ENCODE measurements around the gene IGLL5.
A peak's percentile ranks its signal among the peaks of the same experiment; 100 is the strongest.

Gene IGLL5

DNA sequence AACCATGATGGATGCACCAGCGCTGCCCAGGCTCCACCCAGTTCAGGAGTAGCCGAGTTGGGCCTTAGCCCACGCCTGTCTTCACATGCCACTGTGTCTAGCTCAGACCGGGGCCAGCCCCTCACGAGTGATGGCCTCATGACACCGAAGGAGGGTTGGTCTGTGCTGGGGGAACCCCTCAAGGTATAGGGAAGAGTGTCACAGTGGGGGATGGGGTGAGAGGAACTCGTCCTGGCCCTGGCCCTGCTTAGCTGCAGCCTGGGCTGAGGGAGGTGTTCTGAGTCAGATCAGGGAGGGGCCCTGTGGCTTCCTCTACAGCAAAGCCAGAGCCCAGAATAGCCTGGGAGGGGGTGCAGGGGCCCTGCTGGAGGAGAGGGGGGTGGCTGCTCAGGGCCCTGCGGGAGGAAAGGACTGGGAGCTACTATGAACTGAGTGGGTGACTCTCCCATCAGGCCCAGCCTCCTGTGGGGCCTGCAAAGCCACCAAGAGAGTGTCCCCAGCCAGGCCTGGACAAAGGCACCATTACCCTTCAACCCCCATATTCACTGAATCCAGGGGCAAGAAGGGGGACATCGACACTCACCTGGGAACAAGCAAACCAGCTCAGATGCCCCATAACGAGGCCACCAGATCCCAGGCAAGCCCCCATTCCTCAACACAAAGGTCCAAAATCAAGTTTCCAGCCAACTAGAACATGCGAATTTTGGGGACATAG is 41.2 kb downstream of the IGLL5 start:
- peak; percentile 28 for DNase-seq

DNA sequence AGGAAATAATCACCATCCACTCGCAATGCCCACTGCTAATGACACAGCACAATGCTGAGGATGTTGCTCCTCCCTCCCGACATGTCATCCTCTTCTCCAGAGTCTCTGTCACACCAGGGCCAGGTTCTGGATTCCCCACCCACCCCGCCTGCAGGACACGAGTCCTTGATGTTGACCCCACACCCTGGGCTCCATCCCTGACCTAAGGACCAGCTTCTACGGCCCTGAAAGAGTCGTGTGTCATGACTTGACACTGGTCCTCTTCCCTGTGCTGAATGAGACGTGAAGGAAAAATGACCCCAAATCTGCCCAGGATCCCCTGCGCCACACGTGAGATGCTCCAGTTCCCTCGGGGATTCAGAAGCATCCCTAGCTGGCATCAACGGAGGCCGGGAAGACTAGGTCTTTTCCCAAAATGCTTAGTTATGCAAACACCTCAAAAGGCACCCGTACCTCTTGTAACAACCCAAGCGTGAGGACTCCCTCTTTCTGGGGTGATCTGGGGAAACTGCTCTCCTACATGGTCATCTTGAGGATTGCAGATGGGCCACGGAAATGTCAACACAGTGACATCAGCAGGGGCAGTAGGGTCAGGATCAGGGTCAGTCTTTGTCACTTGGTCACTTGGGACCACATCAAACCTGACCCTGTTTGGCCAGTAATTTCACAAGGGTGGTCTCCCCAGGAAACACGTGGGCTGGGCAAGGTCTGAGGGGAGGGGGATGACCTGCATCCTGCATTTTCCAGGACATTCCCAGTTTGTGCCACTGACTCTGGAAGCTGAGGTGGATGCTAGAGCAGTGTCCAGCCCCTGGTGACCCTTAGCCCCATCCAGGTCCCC is 42.0 kb downstream of the IGLL5 start:
- no peak for DNase-seq

DNA sequence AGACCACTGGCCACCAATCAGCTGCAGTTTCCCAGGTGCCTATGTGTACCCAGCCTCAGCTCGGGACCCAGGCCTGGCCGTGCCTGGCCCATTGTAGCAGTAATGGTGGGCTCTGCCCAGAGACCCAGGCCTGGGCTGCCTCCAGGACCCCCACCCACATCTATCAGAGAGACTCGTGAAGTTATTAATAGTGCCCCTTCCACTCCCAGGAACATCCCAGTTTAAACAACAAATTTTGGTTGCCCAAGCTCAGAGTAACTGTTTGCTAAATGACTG is 42.5 kb downstream of the IGLL5 start:
- DNase-seq, result no peak

DNA sequence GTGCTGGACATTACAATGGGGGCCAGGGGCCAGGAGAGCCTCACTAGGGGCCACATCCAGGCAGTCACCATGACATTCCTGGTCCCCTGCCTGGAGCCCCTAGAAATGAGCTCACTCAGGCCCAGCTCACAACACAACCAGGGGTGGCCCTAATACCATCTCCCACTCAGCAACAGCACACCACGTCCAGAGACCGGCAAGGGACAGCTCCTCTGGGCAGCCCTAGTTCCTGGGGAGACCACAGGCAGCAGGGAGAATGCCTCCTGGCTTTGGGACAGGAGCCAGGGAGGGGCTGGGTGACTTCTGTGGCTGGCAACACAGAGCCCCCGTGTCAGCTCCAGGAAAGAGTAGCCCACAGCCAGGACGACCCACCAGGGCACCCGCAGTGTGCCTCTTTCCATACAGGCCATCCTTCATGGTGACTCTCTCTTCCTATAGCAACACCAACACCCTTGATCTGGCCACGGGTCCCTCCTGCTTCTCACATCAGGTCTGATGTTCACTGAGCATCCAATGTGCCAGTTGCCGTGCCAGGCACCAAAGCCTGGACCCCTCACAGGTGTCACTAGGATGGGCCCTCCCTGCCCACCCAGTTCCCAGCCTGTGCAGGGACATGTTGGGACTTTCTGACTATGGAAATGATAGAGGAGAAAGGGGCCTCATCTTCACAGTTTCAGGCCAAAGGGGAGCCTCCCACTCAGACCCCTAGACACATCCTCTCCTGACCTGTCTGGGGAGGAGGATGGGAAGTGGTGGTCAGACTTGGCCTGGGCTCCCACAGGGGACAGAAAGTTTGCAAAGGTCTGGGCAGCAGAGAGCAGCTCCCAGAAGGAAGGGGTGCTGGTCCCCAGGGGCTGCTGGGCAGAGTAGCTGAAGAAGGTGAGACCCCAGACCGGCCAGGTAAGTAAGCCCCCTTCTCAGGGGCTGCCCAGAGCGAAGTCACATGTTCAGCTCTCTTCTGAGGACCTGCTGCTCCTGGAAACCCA is 43.2 kb downstream of the IGLL5 start:
- DNase-seq, result no peak

DNA sequence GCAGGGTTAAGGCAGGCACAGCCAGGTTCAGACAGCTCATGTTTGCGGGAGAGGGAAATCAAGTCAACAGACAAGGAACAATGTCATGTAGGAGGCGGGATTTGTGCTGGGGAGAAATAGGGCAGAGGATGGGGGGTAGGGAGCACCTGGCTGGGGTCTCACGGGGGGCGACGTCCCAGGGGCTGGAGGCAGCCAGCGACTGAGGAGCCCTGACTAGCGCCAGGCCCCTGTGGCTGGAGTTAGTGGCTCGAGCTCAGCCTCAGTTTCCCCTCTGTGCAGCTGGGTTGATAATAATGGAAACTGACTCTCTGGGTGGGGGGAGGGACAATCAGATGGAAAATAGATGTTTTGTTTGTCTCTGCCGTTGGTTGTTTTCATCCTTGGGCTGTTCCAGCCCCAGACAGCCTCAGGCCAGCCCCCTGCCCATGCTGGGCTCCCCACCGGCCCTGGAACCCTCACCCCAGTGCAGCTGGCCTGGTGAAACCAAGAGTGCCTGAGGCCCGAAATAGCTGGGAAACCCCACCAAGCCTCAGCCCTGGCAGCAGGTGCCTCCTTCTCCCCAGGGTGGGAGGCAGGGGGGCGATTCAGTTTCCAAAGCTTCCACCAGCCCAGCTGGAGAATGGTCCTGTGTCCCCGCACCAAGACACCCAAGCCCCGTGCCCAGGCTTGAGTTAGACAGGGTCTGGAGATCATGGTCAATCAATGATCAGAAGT is 44.1 kb downstream of the IGLL5 start:
- no peak for DNase-seq

DNA sequence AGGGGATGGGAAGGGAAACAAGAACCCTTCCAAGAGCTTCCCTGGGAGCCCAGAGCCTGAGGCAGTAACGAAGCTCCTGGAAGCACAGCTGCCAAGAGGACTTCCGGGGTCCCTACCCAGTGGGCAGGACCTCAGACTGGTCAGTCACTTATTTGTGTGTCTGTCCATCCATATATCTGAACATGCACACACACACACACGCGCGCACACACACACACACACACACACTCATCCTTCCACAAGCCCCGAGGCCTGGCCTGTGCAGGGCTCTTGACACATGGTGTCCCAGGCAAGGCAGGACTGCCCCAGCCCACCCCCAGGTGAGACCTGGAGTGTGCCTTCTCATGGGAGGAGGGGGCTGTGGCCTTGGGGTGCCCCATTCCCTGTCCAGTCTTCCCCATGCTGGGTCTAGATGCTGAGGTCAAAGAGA is 44.9 kb downstream of the IGLL5 start:
- DNase-seq, result no peak

DNA sequence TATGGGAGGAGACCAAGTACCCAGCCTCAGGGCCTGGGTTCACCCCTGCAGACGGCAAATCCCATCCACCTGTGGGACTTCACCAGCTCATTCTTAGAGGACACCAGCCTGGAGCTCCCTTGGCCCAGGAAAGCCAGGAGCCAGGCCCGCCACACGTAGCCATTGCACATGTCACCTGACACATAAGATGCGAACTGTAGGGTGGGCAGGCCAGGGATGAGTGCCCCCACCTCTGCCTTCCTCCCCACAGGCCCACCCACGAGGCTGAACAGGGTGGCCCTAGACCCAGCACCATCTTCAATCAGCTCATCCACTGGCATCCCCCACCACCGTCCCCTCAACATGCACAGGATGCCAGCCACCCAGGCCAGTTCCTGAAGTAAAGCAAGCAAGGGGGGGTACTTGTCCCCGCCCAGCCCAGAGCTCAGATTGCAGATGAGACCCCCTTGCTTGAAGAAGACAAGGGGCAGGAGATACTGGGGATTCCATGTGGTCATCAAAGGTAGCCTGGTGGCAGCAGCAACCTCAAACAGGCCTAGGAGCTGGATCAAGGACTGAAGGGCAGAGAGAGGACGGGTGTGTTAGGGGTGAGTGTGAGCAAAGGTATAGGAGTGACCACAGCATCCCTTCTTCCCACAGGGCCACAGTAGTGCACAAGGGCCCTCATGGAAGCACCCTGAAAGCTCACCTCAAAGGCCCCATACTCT is 45.6 kb downstream of the IGLL5 start:
- no peak for DNase-seq

DNA sequence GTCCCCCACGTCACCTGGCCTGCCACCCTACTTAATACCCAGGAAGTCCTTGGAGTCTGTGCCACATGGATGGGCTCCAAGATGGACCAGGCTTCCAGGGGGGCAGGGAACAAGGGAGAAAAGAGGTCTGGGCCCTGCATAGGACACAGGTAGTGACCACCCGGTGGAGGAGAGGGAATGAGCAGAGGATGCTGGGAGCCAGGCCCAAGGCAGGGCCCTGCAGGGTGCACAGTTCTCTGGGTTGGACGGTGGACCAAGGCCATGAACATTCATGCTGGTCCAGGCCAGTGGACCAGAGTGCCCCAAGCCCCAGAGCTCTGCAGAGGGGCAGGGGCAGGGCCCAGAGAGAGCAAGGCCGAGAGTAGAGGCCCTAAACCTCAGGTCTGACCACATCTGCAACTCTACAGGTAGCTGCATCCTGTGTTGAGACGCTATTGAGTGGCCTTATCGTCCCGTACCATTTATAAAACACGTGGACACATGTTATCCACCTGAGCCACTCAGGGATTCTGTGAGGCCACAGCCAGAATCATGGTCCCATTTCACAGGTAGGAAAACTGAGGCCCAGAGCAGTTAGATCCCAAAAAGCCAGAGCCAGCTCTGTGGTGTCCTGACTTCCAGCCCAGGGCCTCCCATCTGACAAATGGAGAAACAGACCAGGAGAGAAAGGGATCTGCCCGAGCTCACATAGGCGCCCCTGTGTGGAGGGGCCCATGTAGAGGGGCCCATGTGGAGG is 46.4 kb downstream of the IGLL5 start:
- DNase-seq, result no peak

DNA sequence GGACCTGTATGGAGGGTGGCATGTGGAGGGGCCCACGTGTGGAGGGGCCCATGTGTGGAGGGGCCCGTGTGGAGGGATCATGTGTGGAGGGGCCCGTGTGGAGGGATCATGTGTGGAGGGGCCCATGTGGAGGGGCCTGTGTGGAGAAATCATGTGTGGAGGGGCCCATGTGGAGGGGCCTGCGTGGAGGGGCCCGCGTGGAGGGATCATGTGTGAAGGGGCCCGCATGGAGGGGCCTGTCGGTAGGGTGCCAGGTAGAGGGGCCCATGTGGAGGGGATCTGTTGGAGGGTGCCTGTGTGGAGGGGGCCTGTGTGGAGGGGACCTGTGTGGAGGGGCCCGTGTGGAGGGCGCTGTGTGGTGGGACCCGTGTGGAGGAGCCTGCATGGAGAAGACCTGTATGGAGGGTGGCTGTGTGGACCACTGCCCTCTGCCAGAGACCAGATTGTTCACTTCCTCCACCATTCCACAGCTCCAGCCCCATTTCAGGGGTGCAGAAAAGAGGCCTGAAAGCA is 47.0 kb downstream of the IGLL5 start:
- DNase-seq, result no peak

DNA sequence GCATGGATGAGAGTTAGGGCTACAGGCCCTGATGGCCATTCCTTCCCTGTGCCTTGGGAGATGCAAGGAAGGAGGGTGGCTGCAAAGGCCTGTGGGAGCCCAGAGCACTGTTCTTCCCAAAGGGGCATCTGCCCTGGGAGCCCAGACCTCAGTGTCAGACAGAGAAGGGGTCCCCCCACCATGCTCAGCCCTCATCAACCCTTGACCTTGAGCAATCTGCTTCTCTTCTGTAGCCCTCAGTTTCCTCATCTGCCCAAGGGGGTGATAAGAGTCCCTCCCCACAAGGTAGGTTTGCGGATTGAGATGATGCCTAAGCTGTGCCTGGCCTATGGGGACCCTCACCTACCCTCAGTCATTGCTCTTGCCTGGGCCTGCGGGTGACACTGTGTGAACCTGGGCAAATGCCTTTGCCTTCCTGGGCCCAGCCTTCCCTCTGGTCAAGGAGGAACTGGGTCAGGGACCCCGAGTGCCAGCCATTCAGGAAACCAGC is 47.5 kb downstream of the IGLL5 start:
- DNase-seq, result no peak

DNA sequence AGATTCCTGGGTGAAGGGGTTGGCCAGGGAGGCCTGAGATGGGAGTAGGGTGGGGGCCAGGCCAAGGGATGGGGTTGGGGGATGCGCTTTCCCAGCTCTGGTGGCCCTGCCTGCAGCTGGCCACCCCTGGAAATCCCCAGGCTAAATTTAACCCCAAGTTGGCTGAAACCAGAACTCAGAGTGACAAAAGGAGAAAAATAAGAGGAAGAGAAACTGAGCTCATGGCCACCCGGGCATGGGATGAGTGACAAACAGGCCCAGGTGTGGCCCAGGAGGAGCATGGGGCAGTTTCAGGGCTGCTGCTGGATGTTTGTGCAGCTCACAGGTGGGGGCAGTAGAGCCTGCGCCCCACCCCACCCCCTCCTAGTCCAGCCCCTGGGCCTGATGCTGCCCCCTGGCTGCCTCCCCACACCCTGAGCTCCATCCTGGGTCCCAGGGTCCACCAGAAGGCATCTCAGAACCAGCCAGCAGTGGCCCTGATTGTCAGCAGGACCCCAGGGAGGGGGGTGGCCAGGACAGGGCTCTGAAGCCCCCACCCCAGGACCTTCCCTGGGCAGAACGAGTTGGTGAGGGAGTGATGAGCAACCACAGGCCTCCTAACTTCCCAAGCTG is 48.0 kb downstream of the IGLL5 start:
- no peak for DNase-seq

DNA sequence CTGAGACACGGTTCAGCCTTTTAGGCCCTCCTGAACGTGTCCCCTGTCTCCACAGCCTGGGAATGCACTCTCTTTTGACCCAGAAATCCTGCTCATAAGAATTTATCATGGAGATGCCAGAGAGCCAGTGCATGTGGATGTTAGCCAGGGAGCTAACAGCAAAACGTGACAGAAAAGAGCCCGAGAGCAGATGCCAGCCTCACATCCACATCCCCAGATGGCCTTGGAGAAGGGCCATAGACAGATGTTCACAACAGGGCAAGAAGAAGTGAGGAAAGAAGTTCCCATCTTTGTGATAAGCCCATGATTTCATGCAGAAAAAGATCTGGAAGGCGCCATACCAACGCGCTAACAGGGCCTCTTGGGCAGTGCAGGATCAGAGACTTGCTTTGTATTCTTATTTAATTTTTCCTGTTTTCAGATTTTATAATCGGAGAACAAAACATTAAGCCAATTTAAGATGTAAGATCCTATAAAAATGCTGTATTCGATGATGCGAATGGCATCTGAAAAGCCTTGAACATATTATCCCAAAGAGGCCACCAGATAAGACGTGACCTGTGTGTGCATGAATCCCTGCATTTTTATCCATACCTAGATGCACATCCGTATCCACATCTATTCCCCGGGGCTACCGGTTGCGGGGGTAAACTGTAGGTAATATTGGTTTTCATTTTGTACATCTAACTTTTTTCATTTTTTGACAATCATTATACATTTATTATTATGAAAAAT is 48.7 kb downstream of the IGLL5 start:
- no peak for DNase-seq

DNA sequence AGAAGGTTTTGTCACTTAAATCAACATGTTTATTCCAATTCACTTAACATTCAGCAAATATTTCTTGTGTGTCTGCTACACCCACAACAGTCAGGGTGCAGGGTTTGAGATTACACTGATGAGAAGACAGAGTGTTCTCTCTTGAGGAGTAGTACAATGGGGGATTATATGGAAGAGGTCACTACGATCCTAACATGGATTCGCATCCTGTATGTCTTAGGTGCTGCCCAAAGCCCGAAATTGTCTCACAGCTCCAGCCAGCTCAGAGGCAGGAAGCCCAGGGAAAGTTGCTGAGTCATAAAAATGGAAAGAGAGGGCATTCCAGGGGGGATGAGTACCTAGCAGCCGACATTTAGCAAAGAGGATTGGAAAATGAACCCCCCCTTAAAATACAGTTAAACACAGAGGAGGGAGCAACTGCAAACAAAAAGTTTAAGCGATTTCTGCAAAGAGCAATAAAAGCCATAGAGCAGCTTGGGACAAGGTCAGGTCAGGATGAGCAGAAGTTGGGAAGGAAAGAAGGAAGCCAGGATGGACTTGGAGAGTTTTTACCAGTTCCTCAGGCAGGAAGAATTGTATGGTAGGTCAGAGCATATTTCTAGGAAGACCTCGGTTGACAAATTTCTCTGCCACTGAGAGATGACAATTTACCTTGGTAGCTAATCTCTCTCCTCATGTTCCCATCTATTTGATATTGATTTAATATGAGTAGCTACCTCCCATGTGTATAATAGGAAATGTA is 49.5 kb downstream of the IGLL5 start:
- DNase-seq, result no peak

DNA sequence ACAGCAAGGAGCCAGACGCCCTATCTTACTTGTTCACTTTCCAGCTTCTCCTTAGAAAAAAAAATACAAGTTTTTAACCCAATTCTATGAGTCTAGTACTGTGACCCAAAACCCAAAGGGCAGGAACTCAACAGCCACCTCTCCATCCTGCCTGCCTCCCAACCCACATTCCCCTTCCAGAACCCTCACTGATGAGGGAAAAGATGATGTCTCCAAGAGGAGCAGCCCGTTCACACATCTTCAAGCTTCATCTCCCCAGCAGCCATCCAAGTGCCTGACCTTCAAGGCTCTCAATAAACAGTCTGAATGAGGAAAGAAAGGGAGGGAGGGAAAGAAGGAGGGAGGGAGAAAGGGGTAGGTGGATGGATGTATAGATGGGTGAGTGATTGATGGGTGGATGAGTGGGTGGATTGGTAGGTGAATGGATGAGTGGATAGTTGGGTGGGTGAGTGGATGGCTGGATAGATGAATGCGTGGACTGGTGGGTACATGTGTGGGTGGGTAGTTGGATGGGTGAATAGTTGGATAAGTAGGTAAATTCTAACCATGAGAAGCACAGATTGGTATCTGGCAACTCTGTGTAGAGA is 50.4 kb downstream of the IGLL5 start:
- DNase-seq, result no peak

DNA sequence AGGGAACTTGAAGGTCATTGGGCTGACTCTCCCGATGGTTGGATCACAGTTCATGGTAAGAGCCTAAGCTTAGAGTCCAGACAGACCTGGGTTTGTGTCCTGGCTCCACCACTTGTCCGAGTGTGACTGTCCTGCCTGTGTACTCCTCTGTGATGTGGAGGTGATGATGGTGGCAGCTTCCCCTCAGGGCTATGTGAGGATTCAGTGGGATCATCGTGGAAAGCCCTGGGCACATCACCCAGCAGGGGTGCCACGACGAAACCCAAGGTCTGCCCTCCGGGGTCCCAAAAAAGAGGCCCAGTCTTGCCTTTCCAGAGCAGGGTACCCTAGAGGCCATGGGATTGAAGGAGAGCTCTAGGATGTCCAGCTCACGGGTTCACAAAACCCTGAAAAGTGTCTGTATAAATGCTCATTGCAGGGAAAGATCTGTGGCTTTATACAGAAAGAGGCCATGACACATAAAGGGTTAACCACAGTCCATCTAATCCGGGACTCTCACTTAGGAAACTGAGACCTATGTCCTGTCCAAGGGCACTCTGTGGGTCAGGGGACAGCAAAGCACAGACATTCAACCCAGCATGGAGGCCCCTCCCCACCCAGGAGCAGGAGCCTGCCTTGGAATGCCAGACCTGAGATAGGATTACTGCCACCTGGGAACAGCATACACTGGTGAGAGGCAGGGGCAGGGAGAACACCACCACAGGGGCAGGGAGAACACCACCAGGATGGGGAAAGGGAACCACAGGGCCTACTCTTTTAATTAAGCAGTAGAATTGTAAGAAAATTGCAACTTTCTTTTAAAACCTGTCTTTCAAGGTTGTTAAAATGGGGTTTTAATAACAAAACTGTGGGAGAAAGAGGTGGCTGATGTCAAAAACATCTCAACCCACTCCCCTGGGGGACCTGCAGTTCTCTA is 51.3 kb downstream of the IGLL5 start:
- DNase-seq, result no peak

DNA sequence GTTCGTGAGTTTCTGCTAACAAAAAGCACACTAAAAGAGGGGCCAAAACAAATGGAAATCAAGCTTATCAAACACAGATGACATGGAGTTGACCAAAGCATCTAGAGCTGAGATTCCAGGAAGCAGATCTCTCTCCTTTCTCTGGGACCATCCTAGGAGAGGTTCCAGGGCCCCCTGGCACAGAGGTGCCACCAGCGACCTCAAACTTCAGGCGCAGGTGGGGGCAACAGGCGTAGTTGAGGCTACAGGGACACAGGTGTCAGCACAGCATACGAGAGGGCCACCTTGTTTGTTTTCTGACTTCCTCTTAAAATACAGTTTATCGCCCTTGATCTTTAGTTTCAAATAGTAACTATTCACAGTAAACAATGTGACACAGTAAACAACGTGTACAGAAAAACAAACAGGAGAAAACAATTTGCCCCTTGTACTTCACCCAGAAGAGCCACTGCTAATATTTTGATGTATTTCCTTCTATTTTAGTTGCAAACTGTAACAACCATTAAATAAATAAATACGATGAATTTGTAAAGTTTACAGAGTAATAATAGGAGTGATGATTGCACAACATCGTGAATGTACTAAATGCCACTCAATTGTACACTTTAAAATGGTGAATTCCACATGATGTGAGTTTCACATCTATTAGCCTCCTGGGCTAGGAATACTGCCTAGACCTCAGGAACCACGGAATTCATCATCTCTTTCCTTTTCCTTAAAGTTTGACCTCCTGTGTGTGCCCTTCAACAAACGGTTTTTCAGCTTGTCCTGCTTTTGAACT is 52.2 kb downstream of the IGLL5 start:
- no peak for DNase-seq
